Measurements from ENCODE around the gene SLX4IP.

- TF ChIP-seq EZH2 (IDR thresholded peaks at IDR 0.05; ENCODE audit: low read length, unreplicated experiment) (no peak), CTCF (conservative IDR thresholded peaks at IDR 0.05; ENCODE audit: low read depth, low read length) (no peak), EZH2phosphoT487 (IDR thresholded peaks at IDR 0.05; ENCODE audit: borderline replicate concordance, low read length) (no peak)
Observed at GRCh38 chr20:10497791-10498190, 62.7 kb downstream of the SLX4IP start.

Measured in PC-3 (cell line).